ENCODE measurements around the gene PDE6D.
A peak's percentile ranks its signal among the peaks of the same experiment; 100 is the strongest.

PDE6D gene

GRCh38 chr2:231707625-231707926 lies 73.5 kb downstream of the PDE6D start:
- DNase-seq (ENCODE audit: low read depth) = no peak

- peak; percentile 95 for DNase-seq (ENCODE audit: low read depth)
Measured at GRCh38 chr2:231706731-231707624, 74.1 kb downstream of the PDE6D start.

- DNase-seq (ENCODE audit: low read depth) = no peak
Measured at GRCh38 chr2:231704017-231704416, 77.1 kb downstream of the PDE6D start.

DNA sequence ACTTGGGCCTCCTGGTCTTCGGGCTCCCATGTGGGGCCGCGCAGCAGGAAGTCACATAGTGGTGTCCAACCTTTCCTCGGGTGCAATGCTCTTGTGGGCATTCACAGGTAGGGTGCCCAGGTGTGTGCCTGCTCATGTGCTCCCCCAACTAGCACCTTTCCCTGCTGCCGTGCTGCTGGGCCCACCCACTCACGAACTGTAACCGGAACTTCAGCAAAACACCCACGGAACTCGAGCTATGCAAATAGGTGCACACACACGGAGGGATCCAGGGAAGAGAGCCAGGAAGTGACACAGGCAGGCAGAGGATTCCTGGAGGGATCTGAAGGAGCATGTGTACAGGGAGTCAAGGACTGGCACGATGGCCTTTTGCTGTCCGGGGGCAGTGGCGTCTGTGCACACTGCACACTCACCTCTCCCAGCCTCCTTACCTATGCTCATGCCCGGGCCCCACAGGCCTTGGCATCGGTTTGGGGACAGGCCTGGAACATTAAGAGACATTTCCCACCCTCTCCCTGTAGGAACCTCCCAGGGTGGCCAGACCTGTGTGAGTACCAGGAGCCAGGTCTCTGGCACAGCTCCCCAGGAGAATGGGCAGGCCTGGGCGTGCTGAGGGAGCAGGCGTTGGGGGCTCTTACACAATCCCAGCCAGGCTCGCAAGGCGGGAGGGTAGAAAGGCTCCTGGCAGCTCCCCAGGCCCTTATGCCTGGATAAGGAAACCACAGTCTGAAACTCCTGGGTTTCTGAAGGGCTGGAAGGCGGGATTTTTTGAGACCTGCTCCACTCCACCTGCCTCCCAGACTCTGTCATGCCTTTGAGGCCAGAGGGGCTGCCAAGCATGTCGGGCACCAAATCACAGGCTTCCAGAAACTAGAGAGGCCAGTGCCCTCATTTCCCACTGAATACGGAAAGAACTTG lies 79.4 kb downstream of the PDE6D start:
- no peak for DNase-seq (ENCODE audit: low read depth)

DNA sequence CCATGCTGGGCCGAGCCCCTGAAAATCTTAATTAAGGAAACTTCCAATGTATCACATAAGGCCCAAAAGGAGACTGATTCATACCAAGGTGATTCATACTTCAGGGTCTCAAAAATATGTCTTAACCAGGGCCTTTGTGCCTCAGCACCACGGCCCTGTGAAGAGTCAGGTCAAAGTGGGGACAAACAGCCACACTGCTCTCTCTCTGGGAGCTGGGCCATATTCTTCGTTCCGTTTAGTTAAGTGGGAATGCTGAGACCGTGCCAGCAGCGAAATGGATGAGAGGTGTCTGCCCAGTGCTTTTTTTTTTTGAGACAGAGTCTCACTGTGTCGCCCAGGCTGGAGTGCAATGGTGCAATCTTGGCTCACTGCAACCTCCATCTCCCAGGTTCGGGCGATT lies 82.1 kb downstream of the PDE6D start:
- DNase-seq (ENCODE audit: low read depth) = no peak

DNA sequence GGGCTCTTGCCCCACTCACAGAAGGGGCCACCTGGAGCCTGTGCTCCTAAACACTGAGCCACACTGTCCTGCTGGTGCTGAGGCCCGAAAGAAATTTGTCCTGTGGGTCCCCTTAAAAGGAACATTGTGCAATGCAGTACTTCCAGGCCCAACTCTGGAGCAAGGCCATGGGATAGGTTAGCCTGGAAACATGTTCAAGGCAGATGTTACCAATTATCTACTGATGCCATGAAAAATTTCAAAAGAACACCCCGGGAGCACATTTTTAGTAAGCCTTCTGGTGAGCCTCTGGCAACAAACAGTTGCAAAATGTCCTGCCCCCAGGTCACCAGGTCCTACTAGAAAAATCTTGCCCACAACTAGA lies 85.1 kb downstream of the PDE6D start:
- DNase-seq (ENCODE audit: low read depth) = no peak

- DNase-seq (ENCODE audit: low read depth) = no peak
Measured at GRCh38 chr2:231693956-231694355, 87.1 kb downstream of the PDE6D start.

- no peak for DNase-seq (ENCODE audit: low read depth)
Measured at GRCh38 chr2:231692847-231693246, 88.2 kb downstream of the PDE6D start.

DNA sequence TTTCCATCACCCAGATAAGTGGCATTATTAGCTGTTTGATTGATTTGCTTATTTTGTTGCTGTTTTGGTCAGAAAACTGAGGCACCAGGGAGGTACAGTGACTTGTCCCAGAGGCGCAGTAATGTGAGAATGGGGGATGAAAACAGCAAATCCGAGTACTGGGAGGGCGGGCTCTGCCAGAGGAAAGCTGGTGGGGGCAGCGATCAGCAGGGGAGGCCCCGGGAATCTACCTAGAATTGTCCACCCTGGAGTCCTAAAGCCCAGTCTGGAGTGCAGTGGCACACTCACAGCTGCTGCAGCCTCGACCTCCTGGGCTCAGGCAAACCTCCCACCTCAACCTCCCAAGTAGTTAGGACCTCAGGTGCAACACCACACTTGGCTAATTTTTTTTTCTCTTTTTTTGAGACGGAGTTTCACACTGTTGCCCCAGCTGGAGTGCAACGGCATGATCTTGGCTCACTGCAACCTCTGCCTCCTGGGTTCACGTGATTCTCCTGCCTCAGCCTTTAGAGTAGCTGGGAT lies 89.8 kb downstream of the PDE6D start:
- no peak for DNase-seq (ENCODE audit: low read depth)

DNA sequence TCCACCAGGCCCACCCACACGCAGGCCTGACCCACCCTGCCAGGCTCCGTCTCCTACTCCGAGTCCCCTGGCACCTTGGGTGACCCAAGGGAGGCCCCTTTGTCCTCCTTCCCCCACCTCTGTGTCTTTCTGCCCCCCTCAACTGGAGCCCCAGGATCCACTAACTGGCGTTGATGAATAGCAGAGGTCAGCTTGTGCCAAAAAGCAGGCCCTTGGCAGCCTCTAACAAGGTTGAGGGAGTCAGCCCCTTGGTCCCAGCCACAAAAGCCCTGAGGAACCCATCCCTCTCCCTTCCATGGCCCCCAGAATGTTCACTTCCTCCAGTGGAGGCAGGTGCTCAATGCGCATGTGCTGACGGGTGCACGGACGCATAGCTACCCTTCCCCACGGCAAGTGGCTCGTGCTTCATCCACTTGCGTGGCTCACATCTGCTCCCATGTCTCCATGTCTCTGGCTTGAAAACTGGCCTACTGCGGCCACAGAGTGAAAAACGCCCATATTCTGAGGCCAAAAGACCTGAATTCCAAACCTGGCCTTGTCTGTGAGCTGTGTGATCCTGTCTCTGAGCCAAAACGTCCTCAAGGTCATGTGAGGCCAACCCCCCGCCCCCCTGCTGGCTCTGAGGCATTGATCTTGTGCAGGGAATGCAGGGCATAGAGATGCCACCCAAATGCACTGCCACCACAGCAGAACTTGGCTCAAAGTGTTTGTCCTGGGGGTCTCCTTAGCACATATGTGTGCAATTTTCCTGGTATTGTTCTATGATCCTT lies 91.8 kb downstream of the PDE6D start:
- DNase-seq (ENCODE audit: low read depth) = no peak

- DNase-seq (ENCODE audit: low read depth) = no peak
Measured at GRCh38 chr2:231688719-231689118, 92.4 kb downstream of the PDE6D start.

DNA sequence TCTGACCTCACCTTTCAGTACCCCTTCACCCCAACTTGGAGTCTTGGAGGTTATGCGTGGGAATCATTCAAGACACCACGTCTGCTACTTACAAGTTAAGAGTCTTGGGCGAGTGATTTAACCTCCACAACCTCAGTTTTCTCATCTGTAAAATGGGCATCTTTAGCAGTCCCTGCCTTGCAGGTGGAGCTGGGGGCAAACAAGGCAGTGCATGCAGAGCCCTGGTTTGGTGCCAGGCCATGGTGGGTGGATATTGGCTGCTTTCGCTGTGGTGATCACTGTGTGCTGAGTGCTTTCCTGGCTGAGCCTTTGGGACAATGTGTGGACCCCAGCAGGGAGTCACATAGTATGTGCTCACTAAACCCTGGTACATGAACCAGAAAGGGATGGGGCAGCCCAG lies 93.1 kb downstream of the PDE6D start:
- DNase-seq (ENCODE audit: low read depth) = no peak

DNA sequence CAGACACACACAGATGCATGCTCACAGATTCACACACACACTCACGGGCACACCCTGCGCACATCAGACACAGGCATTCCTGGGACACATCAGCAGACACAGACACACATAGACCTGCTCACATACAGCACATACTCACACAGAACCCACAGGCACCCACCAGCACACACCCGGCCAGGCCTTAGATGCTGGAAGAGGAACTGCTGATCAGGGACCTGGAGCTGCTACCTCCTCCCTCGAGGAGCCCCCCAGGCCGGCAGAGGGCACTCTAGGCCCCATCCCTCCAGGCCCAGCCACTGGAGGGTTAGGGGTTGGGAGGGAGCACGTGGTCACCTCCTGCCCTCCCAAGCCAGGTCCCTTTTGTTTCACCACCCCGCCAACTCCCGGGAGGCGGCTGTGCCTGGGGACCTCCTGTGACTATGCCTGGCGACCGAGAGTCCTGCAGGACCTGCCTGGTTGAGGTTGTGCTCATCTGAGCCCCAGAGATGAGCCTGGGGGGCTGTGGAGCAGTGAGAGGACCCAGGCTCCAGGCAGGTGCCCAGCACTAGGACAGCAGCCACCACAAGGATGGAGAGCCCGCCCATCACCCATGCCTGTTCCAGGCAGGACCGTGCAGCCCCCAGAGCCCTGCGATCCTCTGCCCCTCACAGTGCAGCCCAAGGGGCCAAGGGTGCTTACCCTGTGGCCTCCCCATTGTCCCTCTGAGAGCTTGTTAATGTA lies 93.8 kb downstream of the PDE6D start:
- peak; percentile 47 for DNase-seq (ENCODE audit: low read depth)

DNA sequence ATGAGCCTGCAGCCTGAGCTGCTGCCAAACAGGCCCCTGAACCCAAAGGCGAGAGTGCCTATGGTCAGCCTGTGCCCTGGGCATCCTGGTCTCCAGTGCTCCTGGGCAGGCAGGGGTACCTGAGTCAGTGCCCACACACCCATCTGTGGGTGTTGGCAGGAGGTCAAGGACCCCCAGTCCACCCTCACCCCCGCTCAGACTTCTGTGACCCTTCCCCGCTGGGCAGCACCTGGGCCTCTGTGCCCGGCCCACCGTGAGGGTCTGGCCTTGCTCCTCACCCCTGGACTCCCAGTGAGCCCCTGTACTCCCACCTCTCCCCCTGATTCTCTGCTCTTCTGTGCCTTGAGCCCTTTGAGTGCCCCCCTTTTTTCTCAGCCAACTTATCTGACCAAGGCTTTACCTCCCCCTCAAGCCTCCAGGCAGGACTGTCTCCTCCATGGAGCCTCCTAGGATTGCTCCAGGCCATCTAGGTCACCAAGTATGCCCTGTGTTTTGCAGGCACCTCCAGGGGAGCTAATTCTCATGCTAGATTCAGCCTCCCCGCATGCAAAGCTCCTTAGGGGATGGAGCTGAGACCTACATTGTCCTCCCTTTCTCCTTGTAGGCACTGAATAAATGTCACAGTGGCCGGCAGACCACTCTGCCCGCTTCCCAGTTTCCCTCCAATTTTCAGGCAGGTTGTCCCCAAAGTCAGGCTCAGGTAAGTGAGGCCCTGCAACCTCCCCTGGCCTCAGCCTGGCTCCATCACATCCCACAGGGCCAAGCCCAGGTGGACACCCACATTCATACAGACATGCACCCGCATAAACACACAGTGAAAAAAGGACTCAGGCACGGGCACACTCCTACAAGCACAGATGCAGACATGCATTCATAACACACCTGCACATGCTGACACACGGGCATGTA lies 94.6 kb downstream of the PDE6D start:
- no peak for DNase-seq (ENCODE audit: low read depth)

DNA sequence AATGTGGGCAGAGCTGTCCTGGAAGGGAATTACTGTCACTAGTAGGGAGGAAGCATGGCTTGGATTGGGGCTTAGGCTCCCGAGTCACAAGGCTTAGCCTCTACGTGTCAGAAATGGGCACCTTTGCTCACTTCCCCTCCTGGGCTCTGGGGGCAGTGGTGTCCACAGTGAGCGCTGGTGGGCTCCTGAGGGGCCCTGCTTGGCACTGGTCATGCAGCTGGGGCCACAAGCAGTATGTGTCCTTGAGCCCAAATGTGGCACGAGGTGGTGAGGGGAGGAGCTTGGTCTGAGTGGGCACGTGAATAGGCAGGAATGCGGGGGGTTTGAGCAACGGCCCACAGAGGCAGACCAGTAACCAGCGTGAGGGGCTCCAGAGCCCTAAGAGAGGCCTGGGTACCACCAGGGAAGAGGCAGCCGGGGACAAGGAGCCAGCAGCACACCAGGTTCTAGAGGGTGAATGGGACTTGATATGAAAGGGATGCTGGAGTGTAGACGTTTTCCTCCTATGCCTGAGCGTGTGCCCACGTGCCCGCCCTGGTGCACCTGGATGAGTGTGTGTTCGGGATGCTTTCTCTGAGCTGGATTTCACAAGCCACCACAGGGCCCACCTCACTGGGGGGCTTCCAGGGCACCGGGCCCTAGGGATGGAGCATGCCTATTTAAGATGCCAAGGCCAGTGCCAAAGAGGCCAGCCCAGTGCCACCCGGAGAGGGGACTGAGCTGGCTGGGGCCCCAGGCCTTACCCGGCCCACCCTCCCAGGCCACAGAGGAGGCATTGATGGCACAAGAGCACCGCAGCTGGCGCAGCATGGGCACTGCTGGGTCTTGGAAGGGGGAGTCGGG lies 95.5 kb downstream of the PDE6D start:
- no peak for DNase-seq (ENCODE audit: low read depth)

GRCh38 chr2:231684314-231685223 lies 96.5 kb downstream of the PDE6D start:
- DNase-seq (ENCODE audit: low read depth) = no peak

DNA sequence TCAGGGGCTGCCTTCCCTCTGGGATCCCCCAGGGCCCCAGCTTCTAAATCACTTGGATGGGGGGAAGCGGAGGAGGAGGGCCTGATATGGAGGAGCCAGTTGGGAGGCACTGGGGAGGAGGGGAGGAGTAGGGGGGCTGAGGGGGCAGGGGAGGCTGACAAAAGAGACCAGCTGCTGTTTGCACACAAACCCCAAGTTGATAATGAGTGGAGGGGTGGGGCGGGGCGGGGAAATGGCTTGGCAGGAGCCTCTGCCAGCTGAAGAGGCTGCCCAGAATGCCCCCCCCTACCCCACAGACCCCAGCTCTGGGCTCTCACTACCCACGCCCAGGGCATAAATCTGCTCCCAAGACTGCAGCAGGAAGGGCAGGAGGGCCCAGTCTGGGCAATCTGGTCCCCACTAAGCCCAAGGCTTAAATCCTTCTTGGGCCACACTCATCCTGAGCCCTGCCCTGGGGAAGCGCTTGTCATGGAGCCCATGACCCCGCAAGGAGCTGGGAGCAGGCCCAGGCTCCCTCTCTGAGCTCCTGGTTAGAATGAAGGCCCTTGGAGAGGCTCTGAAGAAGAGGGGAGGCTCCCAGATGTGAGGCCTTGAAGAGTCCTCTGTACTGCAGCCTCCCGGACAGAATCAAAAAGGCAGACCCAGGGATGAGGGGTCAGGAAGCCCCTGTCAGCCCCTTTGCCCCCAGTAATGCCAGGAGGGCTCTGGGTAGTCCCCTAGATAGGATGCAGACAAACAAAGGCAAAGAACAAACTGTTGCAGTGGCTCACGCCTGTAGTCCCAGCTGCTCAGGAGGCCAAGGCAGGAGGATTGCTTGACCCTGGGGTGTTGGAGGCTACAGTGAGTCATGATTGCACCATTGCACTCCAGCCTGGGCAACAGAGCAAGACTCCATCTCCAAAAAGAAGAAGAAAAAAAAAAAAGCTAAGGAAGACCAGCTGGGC lies 97.5 kb downstream of the PDE6D start:
- DNase-seq (ENCODE audit: low read depth) = no peak
